Superior temporal gyrus (tissue), 1 donor: ENCODE data around the gene TBC1D32.
"Not testable (repeated sequence)": the region's sequence is repeated elsewhere in the genome, so short reads cannot be mapped to it uniquely, and the experiment has no call there.

Source experiments
- DNase-seq: peaks from one replicate; pipeline ENCODE4 v3.0.0-alpha.2; 2016; ENCODE audit errors: extremely low spot score

TBC1D32 gene

GRCh38 chr6:121321282-121321681 lies 13.0 kb downstream of the TBC1D32 start:
- no peak for DNase-seq

- DNase-seq = no peak
Observed at GRCh38 chr6:121319603-121320002, 14.7 kb downstream of the TBC1D32 start.

GRCh38 chr6:121319112-121319553 lies 15.1 kb downstream of the TBC1D32 start:
- DNase-seq = peak; percentile 65

GRCh38 chr6:121314381-121315112 lies 19.7 kb downstream of the TBC1D32 start:
- no peak for DNase-seq

GRCh38 chr6:121311814-121312213 lies 22.5 kb downstream of the TBC1D32 start:
- not testable (repeated sequence) for DNase-seq

- DNase-seq = no peak
Observed at GRCh38 chr6:121310495-121310894, 23.8 kb downstream of the TBC1D32 start.

- no peak for DNase-seq
Observed at GRCh38 chr6:121309768-121310469, 24.4 kb downstream of the TBC1D32 start.

GRCh38 chr6:121305957-121306607 lies 28.2 kb downstream of the TBC1D32 start:
- DNase-seq = no peak

- DNase-seq = no peak
Observed at GRCh38 chr6:121302882-121303281, 31.4 kb downstream of the TBC1D32 start.

GRCh38 chr6:121301156-121301555 lies 33.1 kb downstream of the TBC1D32 start:
- DNase-seq = not testable (repeated sequence)

GRCh38 chr6:121297694-121298093 lies 36.6 kb downstream of the TBC1D32 start:
- no peak for DNase-seq

- DNase-seq = no peak
Observed at GRCh38 chr6:121285041-121285440, 49.2 kb downstream of the TBC1D32 start.

GRCh38 chr6:121274666-121275295 lies 59.5 kb downstream of the TBC1D32 start:
- peak; percentile 7 for DNase-seq

GRCh38 chr6:121263742-121264141 lies 70.5 kb downstream of the TBC1D32 start:
- DNase-seq = no peak

GRCh38 chr6:121260651-121261102 lies 73.6 kb downstream of the TBC1D32 start:
- no peak for DNase-seq

GRCh38 chr6:121247386-121247785 lies 86.9 kb downstream of the TBC1D32 start:
- no peak for DNase-seq

GRCh38 chr6:121242386-121242785 lies 91.9 kb downstream of the TBC1D32 start:
- no peak for DNase-seq

- DNase-seq = no peak
Observed at GRCh38 chr6:121237859-121238258, 96.4 kb downstream of the TBC1D32 start.

GRCh38 chr6:121236984-121237383 lies 97.3 kb downstream of the TBC1D32 start:
- DNase-seq = no peak

GRCh38 chr6:121235386-121235785 lies 98.9 kb downstream of the TBC1D32 start:
- no peak for DNase-seq

- no peak for DNase-seq
Observed at GRCh38 chr6:121223930-121224329, 110.3 kb downstream of the TBC1D32 start.

- no peak for DNase-seq
Observed at GRCh38 chr6:121223212-121223611, 111.1 kb downstream of the TBC1D32 start.
